WTC11 (cell line): Measurements from ENCODE around the gene RYR3.

Experiments
- CREB1 ChIP-seq: sonication (generic); formaldehyde crosslinking; IDR thresholded peaks from 2 replicates; pipeline ENCODE4 v1.8.0; 2023; ENCODE audit warnings: mild to moderate bottlenecking, missing genetic modification reagents
- ESRRA ChIP-seq: sonication (generic); formaldehyde crosslinking; IDR thresholded peaks from 2 replicates; pipeline ENCODE4 v1.8.1; 2022; ENCODE audit warnings: mild to moderate bottlenecking, missing genetic modification reagents, borderline replicate concordance
- IRF1 ChIP-seq: sonication (generic); formaldehyde crosslinking; IDR thresholded peaks from 2 replicates; pipeline ENCODE4 v1.8.0; 2023; ENCODE audit warnings: missing genetic modification reagents
- SP1 ChIP-seq: sonication (generic); formaldehyde crosslinking; conservative IDR thresholded peaks from 2 replicates; pipeline ENCODE4 v1.8.1; 2022; ENCODE audit warnings: missing genetic modification reagents
- ZNF121 ChIP-seq: sonication (generic); formaldehyde crosslinking; IDR thresholded peaks from 2 replicates; pipeline ENCODE4 v1.8.0; 2023; ENCODE audit warnings: missing genetic modification reagents
- ZNF138 ChIP-seq: sonication (generic); formaldehyde crosslinking; conservative IDR thresholded peaks from 2 replicates; pipeline ENCODE4 v1.8.1; 2022; ENCODE audit warnings: mild to moderate bottlenecking, moderate library complexity, missing genetic modification reagents
- ZNF232 ChIP-seq: sonication (generic); formaldehyde crosslinking; IDR thresholded peaks from 2 replicates; pipeline ENCODE4 v1.8.0; 2022; ENCODE audit warnings: mild to moderate bottlenecking, missing genetic modification reagents
- ZNF317 ChIP-seq: sonication (generic); formaldehyde crosslinking; IDR thresholded peaks from 2 replicates; pipeline ENCODE4 v1.8.1; 2023; ENCODE audit warnings: low read depth, mild to moderate bottlenecking, moderate library complexity, missing genetic modification reagents, borderline replicate concordance
- ZNF396 ChIP-seq: fragments of 250-450 bp; sonication (Bioruptor Pico); IDR thresholded peaks from 2 replicates; pipeline ENCODE4 v1.8.0; 2021; ENCODE audit warnings: mild to moderate bottlenecking, moderate library complexity, borderline replicate concordance
- TF ChIP-seq, protein P1 (sequence below): fragments of 200-600 bp; IDR thresholded peaks from 2 replicates; pipeline ENCODE4 v1.8.0; 2022; ENCODE audit warnings: antibody characterized with exemption
- TF ChIP-seq, protein P2 (sequence below): sonication (generic); formaldehyde crosslinking; conservative IDR thresholded peaks from 2 replicates; pipeline ENCODE4 v1.8.1; 2023; ENCODE audit warnings: mild to moderate bottlenecking, low read depth, missing genetic modification reagents, moderate library complexity
- TF ChIP-seq, protein P3 (sequence below): sonication (generic); formaldehyde crosslinking; IDR thresholded peaks from 2 replicates; pipeline ENCODE4 v1.8.0; 2022; ENCODE audit warnings: mild to moderate bottlenecking, missing genetic modification reagents
- TF ChIP-seq, protein P4 (sequence below): sonication (generic); formaldehyde crosslinking; IDR thresholded peaks from 2 replicates; pipeline ENCODE4 v1.8.1; 2022; ENCODE audit warnings: mild to moderate bottlenecking, moderate library complexity, missing genetic modification reagents

GRCh38 chr15:33278816-33279612 is 31.8 kb upstream of the RYR3 start:
- TF ChIP-seq, protein P1, sequence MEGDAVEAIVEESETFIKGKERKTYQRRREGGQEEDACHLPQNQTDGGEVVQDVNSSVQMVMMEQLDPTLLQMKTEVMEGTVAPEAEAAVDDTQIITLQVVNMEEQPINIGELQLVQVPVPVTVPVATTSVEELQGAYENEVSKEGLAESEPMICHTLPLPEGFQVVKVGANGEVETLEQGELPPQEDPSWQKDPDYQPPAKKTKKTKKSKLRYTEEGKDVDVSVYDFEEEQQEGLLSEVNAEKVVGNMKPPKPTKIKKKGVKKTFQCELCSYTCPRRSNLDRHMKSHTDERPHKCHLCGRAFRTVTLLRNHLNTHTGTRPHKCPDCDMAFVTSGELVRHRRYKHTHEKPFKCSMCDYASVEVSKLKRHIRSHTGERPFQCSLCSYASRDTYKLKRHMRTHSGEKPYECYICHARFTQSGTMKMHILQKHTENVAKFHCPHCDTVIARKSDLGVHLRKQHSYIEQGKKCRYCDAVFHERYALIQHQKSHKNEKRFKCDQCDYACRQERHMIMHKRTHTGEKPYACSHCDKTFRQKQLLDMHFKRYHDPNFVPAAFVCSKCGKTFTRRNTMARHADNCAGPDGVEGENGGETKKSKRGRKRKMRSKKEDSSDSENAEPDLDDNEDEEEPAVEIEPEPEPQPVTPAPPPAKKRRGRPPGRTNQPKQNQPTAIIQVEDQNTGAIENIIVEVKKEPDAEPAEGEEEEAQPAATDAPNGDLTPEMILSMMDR = no peak
- TF ChIP-seq ZNF138 (CRISPR knock-in tag) = no peak
- no peak for TF ChIP-seq ZNF232 (CRISPR knock-in tag)
- TF ChIP-seq, protein P2, sequence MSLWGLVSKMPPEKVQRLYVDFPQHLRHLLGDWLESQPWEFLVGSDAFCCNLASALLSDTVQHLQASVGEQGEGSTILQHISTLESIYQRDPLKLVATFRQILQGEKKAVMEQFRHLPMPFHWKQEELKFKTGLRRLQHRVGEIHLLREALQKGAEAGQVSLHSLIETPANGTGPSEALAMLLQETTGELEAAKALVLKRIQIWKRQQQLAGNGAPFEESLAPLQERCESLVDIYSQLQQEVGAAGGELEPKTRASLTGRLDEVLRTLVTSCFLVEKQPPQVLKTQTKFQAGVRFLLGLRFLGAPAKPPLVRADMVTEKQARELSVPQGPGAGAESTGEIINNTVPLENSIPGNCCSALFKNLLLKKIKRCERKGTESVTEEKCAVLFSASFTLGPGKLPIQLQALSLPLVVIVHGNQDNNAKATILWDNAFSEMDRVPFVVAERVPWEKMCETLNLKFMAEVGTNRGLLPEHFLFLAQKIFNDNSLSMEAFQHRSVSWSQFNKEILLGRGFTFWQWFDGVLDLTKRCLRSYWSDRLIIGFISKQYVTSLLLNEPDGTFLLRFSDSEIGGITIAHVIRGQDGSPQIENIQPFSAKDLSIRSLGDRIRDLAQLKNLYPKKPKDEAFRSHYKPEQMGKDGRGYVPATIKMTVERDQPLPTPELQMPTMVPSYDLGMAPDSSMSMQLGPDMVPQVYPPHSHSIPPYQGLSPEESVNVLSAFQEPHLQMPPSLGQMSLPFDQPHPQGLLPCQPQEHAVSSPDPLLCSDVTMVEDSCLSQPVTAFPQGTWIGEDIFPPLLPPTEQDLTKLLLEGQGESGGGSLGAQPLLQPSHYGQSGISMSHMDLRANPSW = no peak
- TF ChIP-seq ESRRA = no peak
- TF ChIP-seq CREB1 = no peak
- TF ChIP-seq ZNF396 (CRISPR knock-in tag) = no peak
- TF ChIP-seq SP1 (CRISPR knock-in tag) = no peak
- TF ChIP-seq, protein P3, sequence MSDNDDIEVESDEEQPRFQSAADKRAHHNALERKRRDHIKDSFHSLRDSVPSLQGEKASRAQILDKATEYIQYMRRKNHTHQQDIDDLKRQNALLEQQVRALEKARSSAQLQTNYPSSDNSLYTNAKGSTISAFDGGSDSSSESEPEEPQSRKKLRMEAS (CRISPR knock-in tag) = no peak
- no peak for TF ChIP-seq ZNF317 (CRISPR knock-in tag)
- TF ChIP-seq, protein P4, sequence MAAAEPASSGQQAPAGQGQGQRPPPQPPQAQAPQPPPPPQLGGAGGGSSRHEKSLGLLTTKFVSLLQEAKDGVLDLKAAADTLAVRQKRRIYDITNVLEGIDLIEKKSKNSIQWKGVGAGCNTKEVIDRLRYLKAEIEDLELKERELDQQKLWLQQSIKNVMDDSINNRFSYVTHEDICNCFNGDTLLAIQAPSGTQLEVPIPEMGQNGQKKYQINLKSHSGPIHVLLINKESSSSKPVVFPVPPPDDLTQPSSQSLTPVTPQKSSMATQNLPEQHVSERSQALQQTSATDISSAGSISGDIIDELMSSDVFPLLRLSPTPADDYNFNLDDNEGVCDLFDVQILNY (CRISPR knock-in tag) = no peak
- no peak for TF ChIP-seq ZNF121 (CRISPR knock-in tag)
- TF ChIP-seq IRF1 (CRISPR knock-in tag) = no peak
